ENCODE measurements around the gene LDLRAD4.

Gene LDLRAD4

DNA sequence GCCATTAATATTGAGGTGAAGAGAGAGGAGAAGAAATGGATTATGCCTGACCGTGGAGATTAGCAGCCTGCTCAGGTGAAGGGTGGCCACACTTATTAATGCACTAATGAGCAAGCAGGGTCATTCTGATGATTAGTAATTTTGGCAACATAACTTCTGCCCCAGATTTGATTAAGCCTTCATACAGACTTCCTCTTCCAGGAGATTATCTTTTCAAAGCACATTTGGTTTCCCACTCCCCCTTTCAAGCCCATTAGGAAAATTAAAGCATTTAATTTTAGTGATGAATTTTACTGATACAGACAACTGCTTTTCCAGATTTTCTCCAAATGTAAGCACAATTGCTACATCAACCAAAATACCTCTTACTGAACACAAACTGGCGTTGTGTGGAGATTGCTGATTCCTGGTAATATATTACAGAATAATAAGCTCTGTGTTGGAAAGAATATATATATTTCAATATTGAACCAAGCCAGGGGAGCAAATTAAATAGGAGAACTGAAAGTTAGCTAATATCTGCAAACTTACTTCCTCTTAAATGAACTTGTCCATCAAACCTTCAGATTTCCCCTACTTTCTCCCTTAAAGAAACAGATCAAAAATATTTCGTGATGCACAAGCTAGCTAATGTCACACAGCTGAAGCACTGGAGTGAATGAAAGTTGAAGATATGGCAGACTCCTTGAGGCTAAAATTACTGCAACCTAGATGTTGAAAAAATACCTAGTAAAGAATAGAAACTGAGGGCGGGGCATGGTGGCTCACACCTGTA is 367.0 kb downstream of the LDLRAD4 start:
- Mint-ChIP-seq H3K4me1 (peaks cover 56% of the 10 kb centered on the region), H3K4me3 (peak overlapping the region; percentile 66), H3K27ac (peak overlapping the region; percentile 86), H3K36me3 (peaks cover 10% of the 10 kb centered on the region), H3K9me3 (no peaks in the 10 kb centered on the region)
- no peak for ATAC-seq
- DNase-seq (ENCODE audit: low spot score in 2 of 2) = no peak

DNA sequence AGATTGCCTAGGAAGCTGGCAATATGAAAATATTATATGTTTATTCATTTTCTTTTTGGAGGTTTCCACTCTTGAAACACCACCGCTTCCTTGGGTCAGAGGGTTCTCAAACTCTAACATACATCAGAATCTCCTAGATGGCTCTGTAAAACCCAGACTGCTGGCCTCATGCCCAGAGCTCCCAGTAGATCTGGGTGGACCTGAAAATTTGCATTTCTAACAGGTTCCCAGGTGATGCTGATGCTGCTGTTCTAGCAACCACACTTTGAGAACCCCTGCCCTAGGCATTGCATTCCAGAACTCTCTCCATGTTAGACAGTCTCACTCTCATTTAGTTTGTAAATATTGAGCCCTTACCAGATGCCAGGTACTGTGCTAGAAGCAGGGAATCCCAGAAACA is 368.4 kb downstream of the LDLRAD4 start:
- Mint-ChIP-seq H3K36me3 (peaks cover 10% of the 10 kb centered on the region), H3K4me1 (peaks cover 56% of the 10 kb centered on the region), H3K9me3 (no peaks in the 10 kb centered on the region), H3K27ac (peak overlapping the region; percentile 86), H3K4me3 (peak overlapping the region; percentile 66)
- DNase-seq (ENCODE audit: low spot score in 2 of 2) = no peak
- no peak for ATAC-seq

DNA sequence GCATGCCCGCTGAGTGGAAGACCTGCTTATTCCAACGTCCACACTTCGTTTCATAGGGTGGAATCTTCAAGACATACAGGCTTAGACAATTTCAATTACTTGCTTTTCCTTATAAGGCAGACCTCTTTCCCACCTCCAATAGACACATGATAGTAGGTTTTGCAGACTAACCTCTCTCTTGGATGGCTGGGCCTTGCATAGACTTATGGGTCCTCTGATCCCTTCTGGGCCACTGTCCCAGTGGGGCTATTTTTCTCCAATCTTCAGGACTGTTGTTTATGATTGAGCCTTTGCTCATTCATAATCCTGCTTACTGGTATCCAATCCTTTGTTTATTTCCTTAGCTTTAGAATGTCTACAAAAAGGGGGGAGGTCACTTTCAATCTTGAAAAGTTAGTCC is 368.9 kb downstream of the LDLRAD4 start:
- Mint-ChIP-seq H3K36me3 (peaks cover 10% of the 10 kb centered on the region), H3K4me1 (peaks cover 56% of the 10 kb centered on the region), H3K4me3 (peak overlapping the region; percentile 66), H3K9me3 (no peaks in the 10 kb centered on the region), H3K27ac (peak overlapping the region; percentile 86)
- DNase-seq (ENCODE audit: low spot score in 2 of 2) = no peak
- no peak for ATAC-seq

DNA sequence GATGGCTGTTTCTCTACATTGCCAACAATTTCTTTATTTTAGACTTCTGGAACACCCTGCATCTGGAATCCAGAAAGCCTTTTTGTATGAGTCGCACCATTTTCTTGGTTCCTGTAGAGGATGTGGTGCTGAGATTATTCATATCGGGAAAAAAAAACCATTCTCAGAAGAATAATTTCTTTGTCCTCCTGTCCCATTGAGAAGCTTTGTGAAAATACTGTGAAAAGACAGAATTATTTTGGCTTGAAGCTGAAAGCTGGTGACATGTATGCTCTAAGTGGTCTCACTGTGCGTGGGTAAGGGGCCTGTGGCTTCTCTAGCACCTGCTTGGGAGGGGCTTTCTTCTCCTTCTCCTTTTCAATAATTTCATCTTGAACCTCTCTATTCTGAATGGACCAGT is 369.4 kb downstream of the LDLRAD4 start:
- H3K27ac Mint-ChIP-seq = peak overlapping the region; percentile 86
- no peaks in the 10 kb centered on the region for H3K9me3 Mint-ChIP-seq
- H3K36me3 Mint-ChIP-seq = peaks cover 10% of the 10 kb centered on the region
- peak overlapping the region; percentile 66 for H3K4me3 Mint-ChIP-seq
- DNase-seq (ENCODE audit: low spot score in 2 of 2) = no peak
- peak; percentile 65 for ATAC-seq
- H3K4me1 Mint-ChIP-seq = peaks cover 56% of the 10 kb centered on the region

DNA sequence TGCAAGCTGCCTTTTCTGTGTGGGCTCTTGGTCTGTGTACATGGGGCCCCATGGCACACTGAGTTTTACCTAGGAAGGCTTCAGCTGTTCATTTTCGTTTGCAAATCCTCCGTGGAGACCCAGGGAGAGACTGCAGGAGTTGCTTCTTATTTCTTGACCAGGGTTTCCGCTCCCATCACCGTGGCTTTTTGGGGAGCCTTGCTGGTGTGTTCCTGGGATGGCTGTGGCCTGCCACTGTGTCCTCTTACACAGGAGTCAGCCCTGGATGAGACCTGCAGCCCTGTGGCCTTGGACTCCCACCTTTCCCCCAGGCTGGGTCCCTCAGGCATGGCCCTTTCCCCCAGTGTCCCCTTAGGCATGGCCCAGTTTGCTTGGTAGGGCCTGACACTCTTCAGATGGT is 370.8 kb downstream of the LDLRAD4 start:
- DNase-seq (ENCODE audit: low spot score in 2 of 2) = no peak
- H3K27ac Mint-ChIP-seq = no peak overlapping the region
- H3K4me1 Mint-ChIP-seq = peaks cover 60% of the 10 kb centered on the region
- ATAC-seq = no peak
- H3K36me3 Mint-ChIP-seq = peaks cover 10% of the 10 kb centered on the region
- H3K4me3 Mint-ChIP-seq = no peak overlapping the region
- H3K9me3 Mint-ChIP-seq = no peaks in the 10 kb centered on the region

DNA sequence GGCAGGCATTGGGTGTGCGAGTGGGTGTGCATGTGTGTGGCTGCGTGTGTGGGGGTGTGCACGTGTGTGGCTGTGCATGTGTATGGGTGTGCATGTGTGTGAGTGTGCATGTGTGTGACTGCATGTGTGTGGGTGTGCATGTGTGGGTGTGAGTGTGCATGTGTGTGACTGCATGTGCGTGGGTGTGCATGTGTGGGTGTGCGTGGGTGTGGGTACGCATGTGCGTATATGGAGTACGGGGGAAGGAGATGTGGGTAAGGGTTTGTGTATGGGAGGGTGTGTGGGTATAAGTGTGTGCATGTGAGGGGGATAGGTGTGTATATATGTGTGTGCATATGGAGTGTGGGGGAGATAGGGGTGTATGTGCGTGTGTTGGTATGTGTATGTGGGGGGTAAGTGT is 371.4 kb downstream of the LDLRAD4 start:
- H3K27ac Mint-ChIP-seq = no peak overlapping the region
- no peak overlapping the region for H3K4me3 Mint-ChIP-seq

DNA sequence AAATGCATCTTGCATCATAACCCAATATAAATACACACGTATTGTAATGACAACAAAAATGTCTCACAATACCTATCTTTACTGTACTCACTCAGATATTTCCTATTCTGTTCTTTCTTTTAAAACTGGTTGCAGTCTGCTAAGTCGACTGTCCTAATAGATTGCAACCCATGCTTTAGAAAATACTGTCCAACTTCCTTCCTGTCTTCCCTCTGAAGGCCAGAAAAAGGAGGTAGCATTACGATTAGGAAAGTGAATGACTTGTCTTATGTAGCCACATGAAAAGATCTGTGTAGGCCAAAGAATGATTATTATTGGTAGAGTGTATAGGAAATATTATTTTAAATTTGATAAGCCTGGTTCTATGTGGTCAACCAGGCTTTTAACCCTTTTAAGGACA is 373.7 kb downstream of the LDLRAD4 start:
- Mint-ChIP-seq H3K27ac (no peak overlapping the region), H3K4me1 (peaks cover 34% of the 10 kb centered on the region), H3K4me3 (no peak overlapping the region), H3K36me3 (peaks cover 10% of the 10 kb centered on the region), H3K9me3 (peaks cover 21% of the 10 kb centered on the region)
- no peak for ATAC-seq
- DNase-seq (ENCODE audit: low spot score in 2 of 2) = no peak

More for the DNA sequence above, 371.4 kb downstream of the LDLRAD4 start:
- DNase-seq (ENCODE audit: low spot score in 2 of 2) (no peak), ATAC-seq (no peak)
- H3K36me3 Mint-ChIP-seq = peaks cover 10% of the 10 kb centered on the region
- peaks cover 57% of the 10 kb centered on the region for H3K4me1 Mint-ChIP-seq
- peaks cover under 1% of the 10 kb centered on the region for H3K9me3 Mint-ChIP-seq

DNA sequence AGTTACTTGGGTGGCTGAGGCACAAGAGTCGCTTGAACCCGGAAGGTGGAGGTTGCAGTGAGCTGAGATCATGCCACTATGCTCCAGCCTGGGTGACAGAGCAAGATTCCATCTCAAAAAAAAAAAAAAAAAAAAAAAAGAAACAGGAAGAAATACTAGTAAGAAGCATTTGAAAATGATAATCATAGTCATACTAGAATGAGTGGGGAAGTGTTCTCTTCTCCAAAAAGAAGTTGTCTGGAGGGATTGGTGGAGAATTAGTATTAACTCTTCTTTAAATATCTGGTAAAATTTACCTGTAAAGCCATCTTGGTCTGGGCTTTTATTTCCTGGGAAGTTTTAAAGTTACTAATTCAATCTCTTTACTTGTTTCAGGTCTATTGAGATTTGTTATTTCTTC is 376.0 kb downstream of the LDLRAD4 start:
- Mint-ChIP-seq H3K36me3 (peaks cover 11% of the 10 kb centered on the region), H3K4me3 (no peak overlapping the region), H3K27ac (no peak overlapping the region), H3K9me3 (peaks cover 30% of the 10 kb centered on the region), H3K4me1 (peaks cover 16% of the 10 kb centered on the region)
- ATAC-seq = no peak
- no peak for DNase-seq (ENCODE audit: low spot score in 2 of 2)

DNA sequence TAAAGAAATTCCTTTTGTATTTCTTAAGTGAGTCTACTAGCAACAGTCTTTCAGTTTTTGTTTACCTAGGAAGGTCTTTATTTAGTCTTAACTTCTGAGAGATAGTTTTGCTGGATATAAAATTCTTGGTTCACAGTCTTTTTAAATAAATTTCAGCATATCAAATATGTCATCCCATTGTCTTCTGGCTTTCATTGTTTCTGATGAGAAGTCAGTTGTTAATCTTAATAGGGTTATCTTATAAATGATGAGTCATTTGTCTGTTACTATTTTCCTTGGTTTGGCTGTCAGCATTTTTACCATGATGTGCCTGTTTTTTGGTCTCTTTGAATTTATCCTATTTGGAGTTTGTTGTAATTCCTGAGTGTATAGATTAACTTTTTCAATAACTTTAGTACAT is 378.5 kb downstream of the LDLRAD4 start:
- peaks cover 5% of the 10 kb centered on the region for H3K36me3 Mint-ChIP-seq
- H3K27ac Mint-ChIP-seq = no peak overlapping the region
- peaks cover 30% of the 10 kb centered on the region for H3K9me3 Mint-ChIP-seq

DNA sequence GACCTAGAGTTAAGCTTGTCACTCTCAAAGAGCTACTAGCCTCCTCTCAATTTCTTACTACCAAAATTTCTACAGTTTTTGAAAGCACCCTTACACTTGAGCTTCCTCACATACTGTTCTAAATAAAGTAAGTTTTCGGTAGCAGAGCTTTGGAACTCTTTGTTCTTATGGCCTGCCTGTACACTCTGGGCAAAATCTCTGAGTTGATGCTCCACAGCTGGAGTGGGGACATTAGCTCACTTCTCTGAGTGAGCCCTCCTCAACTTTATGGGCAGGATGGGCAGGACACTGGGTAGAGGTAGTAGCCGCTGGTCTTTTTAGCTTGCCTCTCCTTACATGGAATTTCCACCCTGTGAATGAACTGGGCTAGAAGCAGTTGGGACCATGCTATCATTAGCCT is 380.0 kb downstream of the LDLRAD4 start:
- peaks cover 5% of the 10 kb centered on the region for H3K36me3 Mint-ChIP-seq
- no peak overlapping the region for H3K4me3 Mint-ChIP-seq
- peaks cover 6% of the 10 kb centered on the region for H3K4me1 Mint-ChIP-seq
- peaks cover 30% of the 10 kb centered on the region for H3K9me3 Mint-ChIP-seq
- DNase-seq (ENCODE audit: low spot score in 2 of 2) = no peak
- ATAC-seq = no peak
- no peak overlapping the region for H3K27ac Mint-ChIP-seq

More for the DNA sequence above, 378.5 kb downstream of the LDLRAD4 start:
- no peak for ATAC-seq
- no peak for DNase-seq (ENCODE audit: low spot score in 2 of 2)
- Mint-ChIP-seq H3K4me3 (no peak overlapping the region), H3K4me1 (peaks cover 8% of the 10 kb centered on the region)

DNA sequence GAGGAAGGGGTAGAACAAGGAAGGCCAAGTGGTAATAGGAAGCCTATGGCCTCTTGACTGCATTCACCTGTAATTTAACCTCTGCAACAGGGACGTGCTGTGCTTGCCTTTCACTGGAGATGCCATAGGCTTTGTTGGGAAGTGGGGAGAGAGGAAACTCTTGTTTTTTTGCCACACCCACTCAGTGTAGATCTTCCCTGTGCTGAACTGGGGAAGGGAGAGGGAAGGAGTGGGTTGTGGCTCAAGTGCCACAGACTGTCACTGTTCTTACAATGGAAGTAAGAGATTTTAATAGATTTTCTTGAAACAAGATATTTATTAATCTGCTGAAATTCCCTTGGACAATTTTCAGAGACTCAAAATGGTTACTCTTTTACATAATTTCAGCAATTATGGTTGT is 380.5 kb downstream of the LDLRAD4 start:
- Mint-ChIP-seq H3K4me3 (no peak overlapping the region), H3K9me3 (peaks cover 30% of the 10 kb centered on the region), H3K4me1 (peaks cover 1% of the 10 kb centered on the region), H3K36me3 (peaks cover 5% of the 10 kb centered on the region), H3K27ac (no peak overlapping the region)
- DNase-seq (ENCODE audit: low spot score in 2 of 2) = no peak
- ATAC-seq = no peak

DNA sequence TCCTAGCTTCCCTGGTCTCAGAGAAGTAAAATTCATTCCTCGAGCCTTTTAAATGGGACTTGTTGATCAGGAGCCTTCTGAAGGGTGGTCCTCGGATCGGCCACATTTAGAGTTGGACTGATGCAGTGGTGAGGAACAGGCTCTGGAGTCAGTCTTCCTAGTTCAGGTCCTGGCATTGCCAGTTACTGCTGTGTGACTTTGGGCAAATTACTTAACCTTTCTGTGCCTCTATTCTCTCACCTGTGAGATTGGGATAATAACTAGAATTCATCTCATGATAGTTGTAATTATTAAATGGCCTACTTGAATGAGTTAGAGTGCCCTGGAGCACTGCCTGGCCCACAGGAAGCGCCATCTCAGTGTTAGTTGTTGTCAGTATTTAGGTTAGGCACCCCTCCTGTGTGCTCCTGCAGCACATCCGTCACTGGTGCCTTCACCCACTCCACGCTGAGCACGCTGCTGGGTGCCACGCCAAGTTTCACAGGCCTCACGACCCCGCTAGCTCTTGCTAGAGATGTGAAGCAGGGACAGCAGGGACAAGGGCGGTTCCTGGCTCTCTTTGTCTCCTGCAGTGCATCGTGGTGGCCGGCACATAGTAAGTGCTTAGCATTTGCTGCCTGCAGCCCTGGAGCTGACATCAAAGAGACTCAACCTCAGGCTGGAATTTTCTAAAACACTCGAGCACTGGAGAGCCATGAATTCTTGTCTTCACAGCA is 384.9 kb downstream of the LDLRAD4 start:
- Mint-ChIP-seq H3K36me3 (no peaks in the 10 kb centered on the region), H3K4me3 (no peak overlapping the region), H3K27ac (no peak overlapping the region), H3K9me3 (no peaks in the 10 kb centered on the region), H3K4me1 (peaks cover 11% of the 10 kb centered on the region)
- no peak for ATAC-seq
- no peak for DNase-seq (ENCODE audit: low spot score in 2 of 2)

DNA sequence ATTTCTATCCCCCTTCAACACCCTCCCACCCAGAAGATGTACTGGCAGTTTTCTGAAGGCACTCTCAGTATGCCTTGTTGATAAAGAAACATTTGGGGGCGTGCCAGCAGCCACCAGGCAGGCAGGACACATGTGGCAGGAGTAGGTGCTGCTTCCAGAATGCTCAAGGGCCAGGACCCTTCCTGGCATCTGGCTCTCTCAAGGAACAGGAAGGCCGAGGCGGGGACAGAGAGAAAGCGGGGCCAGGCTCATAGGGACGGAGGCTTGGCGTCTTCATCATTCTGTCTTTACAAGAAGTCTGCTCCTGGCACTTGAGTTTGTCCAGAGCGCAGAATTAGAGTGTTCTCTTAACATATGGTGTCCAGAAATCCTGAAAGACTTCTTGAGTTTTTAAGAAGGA is 386.2 kb downstream of the LDLRAD4 start:
- Mint-ChIP-seq H3K9me3 (no peaks in the 10 kb centered on the region), H3K4me3 (no peak overlapping the region), H3K27ac (no peak overlapping the region), H3K36me3 (no peaks in the 10 kb centered on the region), H3K4me1 (peaks cover 24% of the 10 kb centered on the region)
- no peak for DNase-seq (ENCODE audit: low spot score in 2 of 2)
- no peak for ATAC-seq

DNA sequence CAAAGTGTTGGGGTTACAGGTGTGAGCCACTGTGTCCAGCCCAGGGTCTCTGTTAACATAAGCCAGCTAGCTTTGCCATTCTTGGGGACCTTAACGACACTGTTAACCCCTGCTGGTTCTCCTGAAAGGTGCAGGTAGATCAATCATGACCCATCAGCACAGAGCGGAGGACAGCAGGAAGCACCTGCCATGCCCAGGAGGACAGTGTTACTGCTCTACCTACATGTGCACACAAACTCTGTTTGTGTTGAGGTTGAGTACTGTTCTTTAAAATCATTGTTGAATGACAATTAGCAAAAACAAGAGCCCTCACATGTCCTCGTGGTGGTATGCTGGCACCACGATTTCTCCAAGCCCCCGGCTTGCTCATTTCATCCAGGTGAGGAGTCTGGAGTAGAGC is 386.9 kb downstream of the LDLRAD4 start:
- ATAC-seq (no peak), DNase-seq (ENCODE audit: low spot score in 2 of 2) (no peak)
- Mint-ChIP-seq H3K4me1 (peaks cover 25% of the 10 kb centered on the region), H3K36me3 (no peaks in the 10 kb centered on the region), H3K4me3 (no peak overlapping the region), H3K27ac (no peak overlapping the region), H3K9me3 (no peaks in the 10 kb centered on the region)

DNA sequence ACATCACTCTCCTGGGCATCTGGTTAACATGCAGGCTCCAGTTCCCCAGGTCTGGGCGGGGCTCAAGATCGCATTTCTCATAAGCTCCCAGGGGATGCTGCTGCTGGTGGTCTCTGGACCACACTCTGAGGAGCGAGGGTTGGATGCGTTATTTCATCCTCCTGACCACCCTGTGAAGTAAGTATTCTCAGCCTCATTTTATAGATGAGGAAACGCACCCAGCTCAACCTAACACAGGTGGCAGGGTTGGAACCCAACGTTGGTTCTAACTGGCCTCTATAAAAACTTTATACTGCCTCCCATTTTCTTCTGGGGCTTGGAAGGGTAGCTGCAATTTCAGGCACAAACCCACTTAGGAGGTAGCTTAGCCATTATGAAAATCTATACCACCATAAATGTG is 387.3 kb downstream of the LDLRAD4 start:
- Mint-ChIP-seq H3K36me3 (peaks cover under 1% of the 10 kb centered on the region), H3K4me3 (no peak overlapping the region), H3K27ac (no peak overlapping the region), H3K4me1 (peaks cover 29% of the 10 kb centered on the region), H3K9me3 (no peaks in the 10 kb centered on the region)
- DNase-seq (ENCODE audit: low spot score in 2 of 2) (no peak), ATAC-seq (no peak)
